Parathyroid adenoma (tissue), 2 donors: ENCODE data around the gene COL11A1.

ENCODE experiments used
- H2AFZ ChIP-seq: fragments of 300-600 bp; sonication (generic); one replicate; pipeline ENCODE4 v1.7.0; 2017; ENCODE audit warnings: antibody characterized with exemption, mild to moderate bottlenecking
- H3K27ac ChIP-seq: fragments of 300-600 bp; sonication (generic); one replicate; pipeline ENCODE4 v1.7.0; 2017
- H3K27me3 ChIP-seq: fragments of 300-600 bp; sonication (generic); one replicate; pipeline ENCODE4 v1.7.0; 2017; ENCODE audit warnings: low read length; ENCODE audit not compliant: control insufficient read depth, insufficient read depth
- H3K36me3 ChIP-seq: fragments of 300-600 bp; sonication (generic); one replicate; pipeline ENCODE4 v1.7.0; 2017; ENCODE audit warnings: low read length; ENCODE audit not compliant: control insufficient read depth, insufficient read depth
- H3K4me1 ChIP-seq: fragments of 300-600 bp; sonication (generic); one replicate; pipeline ENCODE4 v1.7.0; 2017; ENCODE audit warnings: control low read depth
- H3K4me2 ChIP-seq: fragments of 300-600 bp; sonication (generic); one replicate; pipeline ENCODE4 v1.7.0; 2017; ENCODE audit warnings: low read length
- H3K4me3 ChIP-seq: fragments of 300-600 bp; sonication (generic); one replicate; pipeline ENCODE4 v1.7.0; 2017; ENCODE audit warnings: low read depth, low read length
- H3K79me2 ChIP-seq: fragments of 300-600 bp; sonication (generic); one replicate; pipeline ENCODE4 v1.7.0; 2017; ENCODE audit warnings: control low read depth
- H3K9ac ChIP-seq: fragments of 300-600 bp; sonication (generic); one replicate; pipeline ENCODE4 v1.7.0; 2017; ENCODE audit warnings: mild to moderate bottlenecking
- H3K9me3 ChIP-seq: fragments of 300-600 bp; sonication (generic); one replicate; pipeline ENCODE4 v1.7.0; 2017; ENCODE audit warnings: low read length; ENCODE audit not compliant: control insufficient read depth
- CTCF ChIP-seq: fragments of 300-600 bp; sonication (generic); IDR thresholded peaks from one replicate; pipeline ENCODE4 v1.7.0; 2017; ENCODE audit warnings: antibody characterized with exemption, mild to moderate bottlenecking
- donor health status: primary hyperparathyroidism.

The COL11A1 gene

GRCh38 chr1:103089221-103089620 lies 19.1 kb downstream of the COL11A1 start:
- H3K4me1 ChIP-seq = no peaks in the 10 kb centered on the region
- H3K4me2 ChIP-seq = no peak overlapping the region
- H3K36me3 ChIP-seq = no peaks in the 10 kb centered on the region
- TF ChIP-seq CTCF = no peak
- H3K9ac ChIP-seq = no peak overlapping the region
- no peak overlapping the region for H3K27ac ChIP-seq
- H2AFZ ChIP-seq = no peak overlapping the region
- H3K4me3 ChIP-seq = no peak overlapping the region
- H3K79me2 ChIP-seq = no peaks in the 10 kb centered on the region
- H3K27me3 ChIP-seq = no peaks in the 10 kb centered on the region
- H3K9me3 ChIP-seq = no peaks in the 10 kb centered on the region

GRCh38 chr1:103087256-103087655 lies 21.1 kb downstream of the COL11A1 start:
- no peaks in the 10 kb centered on the region for H3K4me1 ChIP-seq
- no peaks in the 10 kb centered on the region for H3K27me3 ChIP-seq
- no peak overlapping the region for H3K4me3 ChIP-seq
- H3K27ac ChIP-seq = no peak overlapping the region
- no peaks in the 10 kb centered on the region for H3K79me2 ChIP-seq
- TF ChIP-seq CTCF = no peak
- no peaks in the 10 kb centered on the region for H3K9me3 ChIP-seq
- no peak overlapping the region for H3K9ac ChIP-seq
- no peak overlapping the region for H2AFZ ChIP-seq
- H3K4me2 ChIP-seq = no peak overlapping the region
- no peaks in the 10 kb centered on the region for H3K36me3 ChIP-seq

- Histone ChIP-seq H3K4me1 (no peaks in the 10 kb centered on the region), H3K36me3 (no peaks in the 10 kb centered on the region), H3K4me2 (no peak overlapping the region), H3K9ac (no peak overlapping the region), H3K4me3 (no peak overlapping the region), H3K27me3 (no peaks in the 10 kb centered on the region), H2AFZ (no peak overlapping the region), H3K9me3 (no peaks in the 10 kb centered on the region), H3K79me2 (no peaks in the 10 kb centered on the region), H3K27ac (no peak overlapping the region)
- TF ChIP-seq CTCF = no peak
These were observed 24.1 kb downstream of the COL11A1 start for GRCh38 chr1:103084181-103084580.

- TF ChIP-seq CTCF = no peak
- Histone ChIP-seq H3K4me1 (no peaks in the 10 kb centered on the region), H3K27ac (no peak overlapping the region), H3K27me3 (no peaks in the 10 kb centered on the region), H3K9ac (no peak overlapping the region), H2AFZ (no peak overlapping the region), H3K9me3 (no peaks in the 10 kb centered on the region), H3K4me2 (no peak overlapping the region), H3K79me2 (no peaks in the 10 kb centered on the region), H3K4me3 (no peak overlapping the region), H3K36me3 (no peaks in the 10 kb centered on the region)
These were observed 32.9 kb downstream of the COL11A1 start for GRCh38 chr1:103075316-103076000.

- no peak for TF ChIP-seq CTCF
- H3K4me3 ChIP-seq = no peak overlapping the region
- no peak overlapping the region for H2AFZ ChIP-seq
These were observed 34.1 kb downstream of the COL11A1 start for GRCh38 chr1:103074224-103074623.

More at GRCh38 chr1:103074224-103074623, 34.1 kb downstream of the COL11A1 start:
- Histone ChIP-seq H3K9me3 (no peaks in the 10 kb centered on the region), H3K27me3 (no peaks in the 10 kb centered on the region), H3K79me2 (no peaks in the 10 kb centered on the region), H3K36me3 (no peaks in the 10 kb centered on the region), H3K27ac (no peak overlapping the region), H3K9ac (no peak overlapping the region), H3K4me1 (no peaks in the 10 kb centered on the region), H3K4me2 (no peak overlapping the region)
